ENCODE measurements around the gene KCNH1.
"Not testable (repeated sequence)": the region's sequence is repeated elsewhere in the genome, so short reads cannot be mapped to it uniquely, and the experiment has no call there.

KCNH1 gene

GRCh38 chr1:210678306-210678705 is 455.6 kb downstream of the KCNH1 start:
- DNase-seq: no peak

- DNase-seq: no peak
Observed at GRCh38 chr1:210677533-210677932, 456.4 kb downstream of the KCNH1 start.

GRCh38 chr1:210676539-210676938 is 457.4 kb downstream of the KCNH1 start:
- no peak for DNase-seq

- no peak for DNase-seq
Observed at GRCh38 chr1:210674151-210674550, 459.8 kb downstream of the KCNH1 start.

GRCh38 chr1:210669951-210670350 is 464.0 kb downstream of the KCNH1 start:
- no peak for DNase-seq

GRCh38 chr1:210663730-210664573 is 470.0 kb downstream of the KCNH1 start:
- no peak for DNase-seq

- no peak for DNase-seq
Observed at GRCh38 chr1:210662291-210663050, 471.5 kb downstream of the KCNH1 start.

GRCh38 chr1:210661520-210661919 is 472.4 kb downstream of the KCNH1 start:
- DNase-seq: not testable (repeated sequence)

GRCh38 chr1:210657806-210658205 is 476.1 kb downstream of the KCNH1 start:
- no peak for DNase-seq

- no peak for DNase-seq
Observed at GRCh38 chr1:210655511-210655910, 478.4 kb downstream of the KCNH1 start.

GRCh38 chr1:210654176-210654981 is 479.6 kb downstream of the KCNH1 start:
- no peak for DNase-seq

- no peak for DNase-seq
Observed at GRCh38 chr1:210653771-210654170, 480.2 kb downstream of the KCNH1 start.

- DNase-seq: no peak
Observed at GRCh38 chr1:210652329-210652954, 481.5 kb downstream of the KCNH1 start.

- no peak for DNase-seq
Observed at GRCh38 chr1:210650403-210650802, 483.5 kb downstream of the KCNH1 start.

- DNase-seq: no peak
Observed at GRCh38 chr1:210648588-210649269, 485.2 kb downstream of the KCNH1 start.

GRCh38 chr1:210647406-210648333 is 486.3 kb downstream of the KCNH1 start:
- DNase-seq: no peak

GRCh38 chr1:210646258-210646616 is 487.7 kb downstream of the KCNH1 start:
- DNase-seq: no peak

GRCh38 chr1:210645582-210646257 is 488.2 kb downstream of the KCNH1 start:
- DNase-seq: no peak

- DNase-seq: no peak
Observed at GRCh38 chr1:210641582-210641981, 492.4 kb downstream of the KCNH1 start.

- DNase-seq: no peak
Observed at GRCh38 chr1:210635108-210635507, 498.8 kb downstream of the KCNH1 start.

GRCh38 chr1:210633636-210634035 is 500.3 kb downstream of the KCNH1 start:
- no peak for DNase-seq

Data from RPMI8226 (cell line).